HG02610 (cell line): ENCODE results near the gene TCP11X1.
"Not testable (repeated sequence)": the region's sequence is repeated elsewhere in the genome, so short reads cannot be mapped to it uniquely, and the experiment has no call there.

ENCODE experiments used
- ATAC-seq: cut with Tn5 transposase; IDR thresholded peaks from one replicate; pipeline ENCODE4 v1.9.1; 2021; ENCODE audit warnings: mild to moderate bottlenecking, moderate library complexity; ENCODE audit not compliant: unreplicated experiment

The TCP11X1 gene

GRCh38 chrX:102214986-102215385 lies at the start of gene TCP11X1:
TCP11X1 (plus strand) TSS chrX:102215301.
- not testable (repeated sequence) for ATAC-seq

- ATAC-seq: no peak
Observed at GRCh38 chrX:102185967-102186720, 29.0 kb upstream of the TCP11X1 start.

GRCh38 chrX:102207940-102208339 lies 7.2 kb upstream of the TCP11X1 start:
- not testable (repeated sequence) for ATAC-seq

- not testable (repeated sequence) for ATAC-seq
Observed at GRCh38 chrX:102216497-102216896, 1.4 kb downstream of the TCP11X1 start.

GRCh38 chrX:102235678-102236077 lies 20.6 kb downstream of the TCP11X1 start:
- not testable (repeated sequence) for ATAC-seq

- ATAC-seq: not testable (repeated sequence)
Observed at GRCh38 chrX:102240265-102240664, 25.2 kb downstream of the TCP11X1 start.

GRCh38 chrX:102246893-102247292 lies 31.8 kb downstream of the TCP11X1 start, which contains the start of gene NXF2:
NXF2 (plus strand) TSS chrX:102247167; CDS start chrX:102307079, 59,912 bp downstream.
- ATAC-seq: not testable (repeated sequence)

- not testable (repeated sequence) for ATAC-seq
Observed at GRCh38 chrX:102272231-102272630, 57.1 kb downstream of the TCP11X1 start.
